Adipocyte (in vitro differentiated cells): ENCODE data around the gene RICTOR.
"Not testable (repeated sequence)": the region's sequence is repeated elsewhere in the genome, so short reads cannot be mapped to it uniquely, and the experiment has no call there.

ENCODE experiments used
- DNase-seq: peaks from one replicate; pipeline ENCODE4 v3.0.0-alpha.2; 2015; ENCODE audit warnings: low read depth
- H3K27me3 ChIP-seq: replicated peaks from 2 replicates; pipeline ENCODE4 v1.7.0; 2013; ENCODE audit warnings: mild to moderate bottlenecking, low read length, moderate library complexity; ENCODE audit not compliant: control insufficient read depth, insufficient read depth
- H3K36me3 ChIP-seq: 2 replicates; pipeline ENCODE4 v1.7.0; 2013; ENCODE audit warnings: low read length, mild to moderate bottlenecking, moderate library complexity; ENCODE audit not compliant: control insufficient read depth, insufficient read depth, severe bottlenecking
- H3K4me1 ChIP-seq: 2 replicates; pipeline ENCODE4 v1.7.0; 2013; ENCODE audit warnings: mild to moderate bottlenecking, low read length, moderate library complexity; ENCODE audit not compliant: control insufficient read depth, insufficient read depth
- H3K4me3 ChIP-seq: 2 replicates; pipeline ENCODE4 v1.7.0; 2013; ENCODE audit warnings: mild to moderate bottlenecking, low read length, moderate library complexity
- H3K9ac ChIP-seq: 2 replicates; pipeline ENCODE4 v1.7.0; 2013; ENCODE audit warnings: mild to moderate bottlenecking, low read length, moderate library complexity
- H3K9me3 ChIP-seq: 2 replicates; pipeline ENCODE4 v1.7.0; 2013; ENCODE audit warnings: mild to moderate bottlenecking, low read length, moderate library complexity; ENCODE audit not compliant: control insufficient read depth

The RICTOR gene

DNA sequence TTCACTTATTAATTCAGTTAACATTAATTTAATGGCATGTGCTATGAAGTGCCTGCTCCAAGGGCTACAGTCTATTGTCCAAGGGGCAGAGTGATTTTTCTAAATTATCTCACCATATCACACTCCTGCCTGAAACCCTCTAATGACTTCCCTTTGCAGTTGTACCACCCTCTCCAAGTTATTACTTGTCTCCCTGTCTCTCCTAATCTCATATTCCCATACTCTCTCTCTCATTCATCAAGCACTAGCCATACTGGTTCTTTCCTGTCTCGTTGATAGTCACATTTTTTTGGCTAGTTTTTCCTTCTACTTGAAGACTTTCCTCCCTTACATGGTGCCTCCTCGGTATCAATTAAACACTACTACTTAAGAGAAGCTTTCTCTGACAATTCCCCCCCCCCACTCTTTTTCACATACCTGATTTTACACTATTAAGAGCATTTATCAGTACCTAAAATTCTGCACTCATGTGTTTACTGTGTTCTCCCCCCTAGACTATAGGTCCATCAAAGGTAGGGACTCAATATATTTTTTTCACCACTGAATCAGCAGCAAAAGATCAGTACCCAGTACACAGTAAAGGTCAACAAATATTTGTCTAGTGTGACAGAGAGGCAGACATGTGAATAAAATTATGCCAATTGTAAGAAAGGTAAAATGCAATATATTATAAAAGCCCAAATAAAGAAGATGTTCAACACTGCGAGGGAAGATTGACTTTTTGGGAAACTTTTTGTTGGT is 19.0 kb downstream of the RICTOR start:
- Histone ChIP-seq H3K4me3 (no peak overlapping the region), H3K9me3 (no peaks in the 10 kb centered on the region), H3K4me1 (peaks cover 41% of the 10 kb centered on the region), H3K36me3 (no peaks in the 10 kb centered on the region), H3K27me3 (no peaks in the 10 kb centered on the region), H3K9ac (no peak overlapping the region)
- no peak for DNase-seq

DNA sequence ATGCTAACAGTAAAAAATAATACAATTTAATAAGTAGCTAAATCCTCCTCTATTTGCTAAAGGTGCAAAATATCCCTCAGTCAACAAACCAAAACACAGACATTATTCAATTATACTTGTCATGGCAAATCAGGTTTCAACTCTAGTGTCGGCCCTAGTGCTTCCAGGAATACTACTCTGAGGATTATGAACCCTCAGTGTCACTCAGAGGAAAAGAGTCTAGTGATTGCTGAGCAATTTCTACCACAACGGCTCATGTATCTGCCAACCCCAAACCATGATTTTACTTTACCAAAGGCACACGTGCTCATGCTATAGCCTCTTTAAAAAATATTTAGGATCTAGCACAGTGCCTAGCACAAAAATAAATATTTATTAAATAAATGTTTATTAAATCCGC is 21.0 kb downstream of the RICTOR start:
- H3K4me3 ChIP-seq, result no peak overlapping the region
- H3K36me3 ChIP-seq, result no peaks in the 10 kb centered on the region
- no peak for DNase-seq
- no peak overlapping the region for H3K9ac ChIP-seq
- H3K9me3 ChIP-seq, result no peaks in the 10 kb centered on the region
- no peaks in the 10 kb centered on the region for H3K27me3 ChIP-seq
- peaks cover 27% of the 10 kb centered on the region for H3K4me1 ChIP-seq

DNA sequence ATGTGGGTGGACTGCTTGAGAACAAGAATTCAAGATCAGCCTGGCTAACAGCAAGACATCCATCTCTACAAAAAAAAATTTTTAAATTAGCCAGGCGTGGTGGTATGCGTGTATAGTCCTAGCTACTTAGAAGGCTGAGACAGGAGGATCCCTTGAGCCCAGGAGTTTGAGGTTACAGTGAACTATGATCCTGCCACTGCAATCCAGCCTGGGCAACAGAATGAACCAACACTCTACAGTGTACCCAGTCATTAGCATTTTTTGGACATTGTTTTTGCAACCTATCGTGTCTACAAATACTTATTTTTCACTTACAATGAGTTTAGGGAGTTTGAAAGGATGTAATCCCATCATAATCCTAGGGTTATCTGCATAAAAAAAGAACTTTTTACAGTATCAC is 22.1 kb downstream of the RICTOR start:
- no peaks in the 10 kb centered on the region for H3K9me3 ChIP-seq
- peaks cover 18% of the 10 kb centered on the region for H3K4me1 ChIP-seq
- no peak for DNase-seq

DNA sequence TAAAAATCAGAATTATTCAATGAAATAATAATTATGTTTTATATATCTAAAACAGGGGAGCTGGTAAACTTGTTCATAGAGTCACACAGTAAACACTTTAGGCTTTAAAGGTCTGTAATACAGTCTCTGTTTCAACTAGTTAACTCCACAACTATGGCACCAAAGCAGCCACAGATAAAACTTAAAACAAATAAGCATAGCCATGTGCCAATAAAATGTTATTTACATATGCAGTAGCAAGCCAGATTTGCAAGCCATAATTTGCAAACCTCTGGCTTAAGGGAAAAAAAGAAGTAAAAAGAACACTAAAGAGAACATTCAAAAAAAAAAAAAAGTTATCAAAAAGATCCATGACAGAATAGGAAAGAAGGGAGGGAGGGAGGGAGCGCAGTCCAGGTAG is 24.9 kb downstream of the RICTOR start:
- no peak for DNase-seq
- Histone ChIP-seq H3K36me3 (no peaks in the 10 kb centered on the region), H3K4me3 (no peak overlapping the region), H3K27me3 (no peaks in the 10 kb centered on the region), H3K9ac (no peak overlapping the region), H3K9me3 (no peaks in the 10 kb centered on the region), H3K4me1 (no peaks in the 10 kb centered on the region)

More for the DNA sequence above, 22.1 kb downstream of the RICTOR start:
- Histone ChIP-seq H3K36me3 (no peaks in the 10 kb centered on the region), H3K27me3 (no peaks in the 10 kb centered on the region), H3K4me3 (no peak overlapping the region), H3K9ac (no peak overlapping the region)

DNA sequence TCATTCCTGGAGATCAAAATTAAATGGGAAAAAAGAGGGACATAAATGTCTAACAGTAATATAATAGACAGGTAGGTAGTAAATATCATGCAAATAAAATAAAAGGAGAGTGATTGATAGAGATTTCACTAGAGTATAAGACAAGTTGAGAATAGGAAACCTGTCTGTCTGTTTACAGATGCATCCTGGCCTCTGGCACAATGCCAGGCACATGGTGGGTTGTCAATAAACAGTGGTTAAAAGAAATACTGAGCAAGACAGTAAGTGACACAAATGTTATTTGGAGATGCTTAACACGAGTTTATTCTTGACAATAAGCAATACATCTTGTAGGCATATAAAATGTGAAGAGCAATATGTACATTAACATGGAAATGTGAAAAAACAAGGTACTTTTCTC is 33.3 kb downstream of the RICTOR start:
- no peaks in the 10 kb centered on the region for H3K4me1 ChIP-seq
- no peak overlapping the region for H3K9ac ChIP-seq
- H3K27me3 ChIP-seq, result no peaks in the 10 kb centered on the region
- no peaks in the 10 kb centered on the region for H3K36me3 ChIP-seq
- no peak for DNase-seq
- no peak overlapping the region for H3K4me3 ChIP-seq
- H3K9me3 ChIP-seq, result no peaks in the 10 kb centered on the region

GRCh38 chr5:39034493-39034892 is 39.7 kb downstream of the RICTOR start:
- H3K4me3 ChIP-seq, H3K36me3 ChIP-seq: not testable (repeated sequence)

GRCh38 chr5:39031041-39031440 is 43.2 kb downstream of the RICTOR start:
- H3K4me3 ChIP-seq, result no peak overlapping the region
- no peaks in the 10 kb centered on the region for H3K27me3 ChIP-seq
- H3K36me3 ChIP-seq, result no peaks in the 10 kb centered on the region
- no peak for DNase-seq
- H3K9ac ChIP-seq, result no peak overlapping the region
- peaks cover 3% of the 10 kb centered on the region for H3K9me3 ChIP-seq
- no peaks in the 10 kb centered on the region for H3K4me1 ChIP-seq

More at GRCh38 chr5:39034493-39034892, 39.7 kb downstream of the RICTOR start:
- H3K4me1 ChIP-seq, H3K9me3 ChIP-seq, DNase-seq, H3K9ac ChIP-seq, H3K27me3 ChIP-seq: not testable (repeated sequence)

DNA sequence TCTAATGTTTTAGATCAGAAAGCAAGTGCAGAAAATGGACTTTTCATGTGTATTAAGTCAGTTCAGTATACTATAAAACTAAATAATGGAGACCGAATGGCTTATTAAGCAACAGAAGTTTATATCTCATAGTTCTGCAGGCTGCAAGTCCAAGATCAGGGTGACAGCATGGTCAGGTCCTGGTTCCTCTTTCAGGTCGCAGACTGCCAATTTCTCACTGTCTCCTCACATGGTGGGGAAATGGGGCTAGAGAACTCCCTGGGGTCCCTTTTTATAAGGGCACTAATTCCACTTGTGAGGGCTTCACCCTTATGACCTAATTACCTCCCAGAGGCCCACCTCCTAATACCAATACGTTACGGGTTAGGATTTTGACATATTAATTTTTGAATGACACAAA is 48.7 kb downstream of the RICTOR start:
- H3K9ac ChIP-seq, result no peak overlapping the region
- peaks cover 3% of the 10 kb centered on the region for H3K9me3 ChIP-seq
- no peak overlapping the region for H3K4me3 ChIP-seq
- DNase-seq, result no peak
- no peaks in the 10 kb centered on the region for H3K4me1 ChIP-seq
- no peaks in the 10 kb centered on the region for H3K27me3 ChIP-seq
- no peaks in the 10 kb centered on the region for H3K36me3 ChIP-seq

DNA sequence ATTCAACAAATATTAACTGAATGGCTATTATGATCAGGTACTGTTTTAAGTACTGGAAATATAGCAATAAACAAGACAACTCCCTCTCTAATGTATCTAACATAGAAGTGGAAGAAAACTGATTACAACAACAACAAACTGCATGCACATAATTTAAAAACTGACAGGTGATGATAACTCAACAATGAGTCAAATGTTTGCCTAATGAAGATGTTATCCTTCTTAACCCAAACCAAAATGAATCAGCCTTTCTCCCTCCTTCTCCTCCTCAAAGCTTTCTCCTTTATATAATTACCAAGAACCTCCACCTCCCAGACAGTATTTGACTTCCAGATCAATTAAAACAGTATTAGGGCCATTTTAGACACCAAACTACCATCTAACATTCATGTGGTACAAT is 49.3 kb downstream of the RICTOR start:
- Histone ChIP-seq H3K9ac (no peak overlapping the region), H3K4me1 (no peaks in the 10 kb centered on the region), H3K9me3 (peaks cover 3% of the 10 kb centered on the region), H3K4me3 (no peak overlapping the region), H3K36me3 (peaks cover 2% of the 10 kb centered on the region), H3K27me3 (no peaks in the 10 kb centered on the region)
- DNase-seq, result no peak

GRCh38 chr5:39024005-39024404 is 50.2 kb downstream of the RICTOR start:
- H3K36me3 ChIP-seq, result peaks cover 9% of the 10 kb centered on the region
- peaks cover 3% of the 10 kb centered on the region for H3K9me3 ChIP-seq
- H3K27me3 ChIP-seq, result no peaks in the 10 kb centered on the region
- H3K4me3 ChIP-seq, result no peak overlapping the region
- H3K4me1 ChIP-seq, result no peaks in the 10 kb centered on the region
- DNase-seq, result no peak
- H3K9ac ChIP-seq, result no peak overlapping the region

- Histone ChIP-seq H3K9me3 (peaks cover 3% of the 10 kb centered on the region), H3K4me1 (no peaks in the 10 kb centered on the region), H3K36me3 (peaks cover 18% of the 10 kb centered on the region), H3K27me3 (no peaks in the 10 kb centered on the region), H3K9ac (no peak overlapping the region), H3K4me3 (no peak overlapping the region)
- peak; percentile 16 for DNase-seq
These were observed 51.1 kb downstream of the RICTOR start for GRCh38 chr5:39023121-39023520.

- Histone ChIP-seq H3K27me3 (no peaks in the 10 kb centered on the region), H3K4me1 (peaks cover under 1% of the 10 kb centered on the region), H3K9ac (no peak overlapping the region), H3K9me3 (no peaks in the 10 kb centered on the region), H3K4me3 (no peak overlapping the region), H3K36me3 (peaks cover 19% of the 10 kb centered on the region)
- no peak for DNase-seq
These were observed 52.0 kb downstream of the RICTOR start for GRCh38 chr5:39022151-39022550.
